ELR (cell line): ENCODE measurements around the gene CDCA4.
"Not testable (repeated sequence)": the region's sequence is repeated elsewhere in the genome, so short reads cannot be mapped to it uniquely, and the experiment has no call there.

Experiments
- DNase-seq: peaks from one replicate; pipeline ENCODE4 v3.0.0-alpha.2; 2015; ENCODE audit warnings: low read depth

Gene CDCA4

DNA sequence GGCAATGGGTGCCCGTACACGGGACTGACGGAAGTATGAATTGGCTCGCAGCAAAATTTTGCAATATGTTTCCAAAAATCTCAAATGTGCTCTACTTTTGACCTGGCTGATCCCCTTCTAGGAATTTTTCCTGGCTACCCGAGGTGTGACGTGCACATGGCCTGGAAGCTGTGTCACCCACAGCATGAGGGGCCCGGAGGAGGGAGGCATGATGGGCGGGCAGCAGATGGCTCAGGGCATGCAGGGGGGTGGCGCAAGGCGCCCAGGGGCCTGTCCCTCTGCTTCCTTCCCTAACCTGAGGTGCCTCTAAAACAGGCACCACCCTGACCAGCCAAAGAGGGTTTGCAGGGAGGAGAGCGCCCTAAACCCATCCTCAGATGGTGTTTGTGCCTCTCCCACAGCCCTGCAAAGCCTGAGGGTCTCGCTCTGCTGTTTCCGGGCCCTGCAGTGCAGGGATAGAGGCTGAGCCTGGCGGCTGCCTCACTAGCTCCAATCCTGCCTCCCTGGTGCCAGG is 37.7 kb upstream of the CDCA4 start:
- no peak for DNase-seq

DNA sequence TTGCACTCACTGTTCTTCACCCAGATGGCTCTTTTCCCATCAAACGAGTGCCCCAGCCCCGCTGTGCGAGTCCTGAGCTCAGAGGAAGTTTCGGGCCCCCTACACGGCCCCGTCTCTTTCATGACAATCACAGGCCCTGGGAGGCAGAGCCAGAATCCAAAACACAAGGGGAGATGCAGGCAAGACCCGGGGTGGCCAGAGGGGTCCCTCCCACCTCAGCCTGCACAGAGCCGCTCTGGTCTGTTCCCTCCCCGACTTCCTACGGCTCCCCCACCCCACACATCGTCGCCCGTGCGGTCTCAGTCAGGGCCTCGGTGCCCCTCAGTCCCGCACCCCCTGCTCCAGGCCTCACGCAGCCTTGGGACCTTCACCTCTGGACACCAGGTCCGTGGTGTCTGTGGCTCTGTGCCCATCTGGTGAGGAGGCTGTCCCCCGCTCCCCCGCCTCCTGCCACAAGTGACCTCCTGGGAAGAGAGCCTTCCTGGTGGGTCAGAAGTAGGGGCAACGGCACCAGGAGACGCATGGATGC is 35.5 kb upstream of the CDCA4 start:
- DNase-seq = no peak

DNA sequence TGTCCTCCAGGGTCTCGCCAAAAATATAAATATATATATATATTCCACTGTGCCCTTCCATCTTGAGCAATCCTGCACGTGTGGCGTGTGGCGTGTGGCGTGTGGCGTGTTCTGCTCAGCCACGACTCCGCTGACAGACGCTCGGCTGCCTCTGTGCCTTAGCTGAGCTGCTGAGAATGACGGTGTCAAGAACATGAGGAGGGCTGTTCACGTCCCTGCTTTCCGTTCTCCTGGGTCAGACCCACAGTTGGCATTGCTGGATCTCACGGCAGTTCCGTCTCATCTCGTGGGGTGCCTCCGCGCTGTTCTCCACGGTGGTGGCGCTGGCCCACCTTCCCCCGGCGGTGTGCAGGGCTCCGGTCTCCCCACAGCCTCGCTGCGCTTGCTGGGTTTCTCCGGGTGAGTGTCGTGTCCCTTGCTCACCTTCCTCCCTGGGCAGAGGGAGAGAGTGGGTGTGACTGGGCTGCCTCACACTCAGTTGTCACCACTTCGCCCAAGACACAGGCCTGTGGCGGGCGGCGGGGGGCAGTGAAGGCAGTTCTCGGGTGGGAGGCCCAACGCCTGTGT is 34.9 kb upstream of the CDCA4 start:
- DNase-seq = no peak

DNA sequence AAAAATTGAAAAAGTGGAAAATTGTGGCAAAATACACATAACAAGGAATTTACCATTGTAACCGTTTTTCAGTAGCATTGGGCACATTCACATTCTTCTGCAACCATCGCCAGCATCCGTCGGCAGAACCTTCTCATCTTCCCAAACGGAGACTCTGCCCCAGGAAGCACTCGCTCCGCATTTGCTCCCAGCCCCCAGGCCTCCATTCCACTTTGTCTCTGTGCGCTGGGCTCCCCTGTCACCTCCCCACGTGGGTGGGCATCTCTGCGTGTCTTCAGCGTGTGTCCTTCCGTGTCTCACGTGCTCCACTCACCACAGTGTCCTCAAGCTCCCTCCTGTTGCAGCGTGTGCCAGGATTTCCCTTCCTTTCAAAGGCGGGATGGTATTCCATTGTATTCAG is 34.5 kb upstream of the CDCA4 start:
- no peak for DNase-seq

DNA sequence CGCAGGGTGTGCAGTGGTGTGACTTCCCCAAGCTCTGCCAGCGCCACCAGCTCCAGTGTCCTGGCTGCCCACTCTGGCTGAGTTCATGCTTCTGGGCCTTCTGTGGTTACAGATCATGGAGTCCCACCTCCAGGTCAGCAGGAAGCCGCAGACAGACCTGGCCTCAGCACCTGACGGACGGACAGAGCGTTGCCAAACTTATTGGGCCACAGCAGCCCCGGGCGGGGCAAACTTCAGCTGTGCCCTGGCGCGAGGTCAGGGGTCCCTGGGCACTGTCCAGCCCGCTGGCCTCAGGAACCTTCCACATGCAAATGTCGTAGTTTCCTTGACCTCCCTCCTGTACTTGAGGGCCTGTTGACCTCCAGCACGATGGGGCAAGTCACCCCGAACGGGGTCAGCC is 33.1 kb upstream of the CDCA4 start:
- DNase-seq = no peak

DNA sequence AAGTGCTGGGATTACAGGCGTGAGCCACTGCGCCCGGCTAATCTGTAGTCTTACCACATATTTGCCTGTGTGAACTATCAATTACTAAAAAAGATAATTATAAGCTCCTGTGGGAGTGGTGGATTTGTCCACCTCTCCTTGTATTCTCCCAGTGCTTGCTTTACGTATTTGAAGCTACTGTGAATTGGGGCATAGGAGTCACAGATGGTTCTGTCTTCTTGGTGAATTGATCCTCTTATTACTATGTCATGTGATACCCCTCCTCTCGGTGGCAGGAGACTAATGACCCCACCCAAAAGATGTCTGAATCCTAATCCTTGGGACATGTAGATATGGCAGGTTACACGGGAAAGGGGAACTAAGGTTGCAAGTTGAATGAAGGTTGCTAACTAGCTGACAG is 32.5 kb upstream of the CDCA4 start:
- DNase-seq = no peak

DNA sequence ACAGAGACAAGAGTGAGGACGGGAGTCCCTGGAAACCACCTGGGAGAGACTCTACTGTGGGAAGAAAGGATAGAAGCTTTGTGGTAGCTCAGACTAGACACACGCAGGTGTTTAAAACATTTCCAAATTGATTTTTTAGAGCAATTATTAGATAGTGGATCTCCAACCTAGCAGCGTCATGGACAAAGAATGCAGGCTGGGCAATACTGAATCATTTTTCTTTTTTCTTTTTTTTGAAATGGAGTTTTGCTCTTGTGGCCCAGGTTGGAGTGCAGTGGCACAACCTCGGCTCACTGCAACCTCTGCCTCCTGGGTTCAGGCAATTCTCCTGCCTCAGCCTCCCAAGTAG is 31.2 kb upstream of the CDCA4 start:
- peak; percentile 40 for DNase-seq

DNA sequence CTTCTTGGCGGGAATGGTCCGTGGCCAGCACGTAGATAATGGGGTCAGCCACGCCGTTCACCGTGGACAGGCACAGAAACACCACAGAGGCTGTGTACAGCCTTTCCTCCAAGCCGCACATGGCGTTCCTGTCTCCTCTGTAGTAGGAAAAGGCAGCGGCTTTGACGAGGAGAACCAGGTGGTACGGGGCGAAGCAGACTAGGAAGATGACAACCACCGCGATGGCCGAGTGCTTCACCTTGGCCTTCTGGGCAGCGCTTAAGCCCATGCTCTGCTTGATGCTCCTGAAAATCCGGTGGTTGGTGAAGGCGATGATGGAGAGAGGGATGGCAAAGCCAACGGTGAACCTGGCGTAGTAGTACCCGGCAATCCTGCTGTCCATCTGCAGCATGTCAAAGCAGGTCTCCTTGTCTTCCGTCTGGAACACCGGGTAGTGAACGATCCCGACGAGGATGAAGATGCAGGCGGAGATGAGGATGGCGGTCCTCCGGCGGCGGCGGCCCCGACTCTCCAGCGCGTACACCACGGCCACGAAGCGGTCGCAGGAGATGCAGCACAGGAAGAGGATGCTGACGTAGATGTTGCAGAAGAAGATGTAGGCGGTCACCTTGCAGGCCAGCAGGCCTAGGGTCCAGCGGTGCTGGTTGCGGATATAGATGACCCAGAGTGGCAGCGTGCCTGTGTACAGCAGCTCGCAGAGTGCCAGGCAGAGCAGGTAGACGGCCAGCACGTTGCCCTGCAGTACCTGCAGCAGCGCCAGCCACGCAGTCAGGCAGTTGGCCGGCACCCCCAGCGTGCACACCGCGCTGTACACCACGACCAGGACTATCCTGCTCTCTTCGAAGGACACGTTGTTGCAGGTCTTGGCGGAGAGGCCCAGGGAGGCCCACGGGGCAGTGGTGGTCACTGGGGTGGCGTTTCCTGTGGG is 30.6 kb upstream of the CDCA4 start:
- no peak for DNase-seq

DNA sequence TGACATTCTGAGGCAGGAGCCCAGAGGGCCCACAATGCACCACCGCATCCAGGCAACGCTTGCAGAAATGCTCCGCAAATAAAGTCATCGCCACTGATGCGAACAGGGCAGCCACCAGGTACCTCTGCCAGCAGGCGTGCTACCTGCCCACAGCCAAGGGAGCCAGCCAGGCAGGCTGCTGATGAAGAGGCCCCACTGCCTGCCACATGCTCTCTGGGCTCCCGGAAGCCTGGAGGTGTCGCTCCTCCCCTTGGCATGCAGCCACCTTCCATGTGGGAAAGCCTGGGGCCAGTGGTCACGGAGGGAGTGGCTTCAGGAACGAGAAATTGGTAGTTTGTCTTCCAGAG is 29.6 kb upstream of the CDCA4 start:
- peak; percentile 73 for DNase-seq

DNA sequence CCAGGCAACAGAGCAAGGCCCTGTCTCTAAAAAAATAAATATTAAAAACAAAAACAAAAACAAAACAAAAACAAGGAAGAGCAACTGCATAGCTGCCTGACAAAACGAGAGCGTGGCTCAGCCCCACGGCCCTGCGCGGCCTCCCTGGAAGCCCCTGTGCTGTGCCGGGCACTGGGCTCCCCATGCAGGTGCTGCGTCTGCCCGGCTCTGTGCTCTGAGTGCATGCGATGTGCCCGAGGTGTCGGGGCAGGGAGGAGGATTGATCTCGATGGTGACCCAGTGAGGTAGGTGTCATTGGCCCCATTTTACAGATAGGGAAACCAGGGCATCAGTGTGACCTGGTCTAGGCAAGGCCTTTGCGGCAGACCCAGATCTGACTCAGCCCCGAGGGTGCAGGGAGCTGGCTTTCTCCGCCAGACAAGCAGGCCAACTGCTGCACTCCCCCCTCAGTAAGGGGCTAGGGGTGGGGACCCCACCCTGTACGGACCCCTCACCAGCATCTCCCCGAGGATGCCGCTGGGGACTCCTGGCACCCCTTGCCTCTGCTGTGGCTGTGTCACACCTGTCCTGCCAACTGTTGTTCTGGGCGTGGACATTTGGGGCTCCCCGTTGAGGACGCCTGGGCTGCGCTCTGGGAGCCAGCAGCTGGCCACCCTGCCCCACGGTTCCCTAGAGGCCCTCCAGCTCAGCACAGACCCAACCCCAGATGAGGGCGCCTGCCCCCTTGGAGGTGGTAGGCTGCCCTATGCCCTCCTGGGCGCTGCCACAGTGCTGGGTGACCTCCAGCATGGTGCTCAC is 29.1 kb upstream of the CDCA4 start:
- no peak for DNase-seq

DNA sequence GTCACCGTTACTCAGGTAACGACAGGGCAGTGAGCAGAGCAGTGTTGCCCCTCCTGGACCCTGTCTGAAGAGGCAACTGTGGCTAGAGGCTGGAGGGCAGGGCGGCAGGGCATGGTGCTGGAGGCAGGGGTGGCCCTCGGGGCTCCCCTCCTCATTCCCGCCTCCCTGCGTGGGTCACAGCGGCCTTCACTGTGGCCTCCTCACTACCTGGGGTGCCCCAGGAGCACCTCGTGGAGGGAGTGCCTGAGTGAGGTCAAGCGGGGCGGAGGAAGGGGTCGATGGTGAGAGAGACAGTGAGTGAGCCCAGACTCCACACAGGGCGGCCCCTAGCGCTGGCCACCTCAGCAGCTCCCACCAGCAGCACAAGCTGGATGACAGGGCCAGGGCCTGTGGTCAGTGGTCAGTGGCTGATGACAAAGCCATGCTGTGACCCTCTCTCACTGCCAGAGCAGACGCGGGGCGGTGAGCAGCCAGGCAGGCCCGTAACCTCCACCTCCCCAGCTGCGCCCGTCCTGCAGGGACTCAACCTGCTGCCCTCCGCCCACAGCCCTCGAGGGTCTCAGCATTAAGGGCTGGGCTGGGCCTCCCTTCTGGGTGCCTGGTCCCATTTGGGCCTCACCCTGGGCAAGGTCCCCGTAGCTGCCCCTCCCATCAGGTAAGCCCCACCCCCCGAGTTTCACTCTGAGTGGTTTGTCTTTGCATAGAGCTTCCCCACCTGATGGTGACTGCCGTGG is 26.6 kb upstream of the CDCA4 start:
- no peak for DNase-seq

DNA sequence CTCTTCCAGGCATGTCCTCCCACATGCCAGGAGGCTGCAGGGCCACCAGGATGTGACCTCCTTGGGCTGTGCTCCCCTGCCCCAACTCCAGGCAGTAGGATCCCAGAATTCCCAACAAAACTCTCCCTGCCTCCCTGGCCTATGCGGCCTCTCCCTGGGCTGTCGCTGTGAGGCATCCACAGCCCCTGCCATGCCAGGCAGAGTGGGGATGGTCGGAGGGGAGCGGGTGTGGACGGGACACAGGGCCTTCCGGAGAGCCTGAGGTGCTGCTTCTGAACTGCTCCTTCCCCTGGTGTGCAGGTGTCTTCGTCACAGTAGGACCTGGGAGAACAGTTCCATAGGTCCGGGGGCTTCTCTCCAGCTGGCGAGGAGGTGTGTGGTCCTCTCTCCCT is 26.0 kb upstream of the CDCA4 start:
- DNase-seq = no peak

DNA sequence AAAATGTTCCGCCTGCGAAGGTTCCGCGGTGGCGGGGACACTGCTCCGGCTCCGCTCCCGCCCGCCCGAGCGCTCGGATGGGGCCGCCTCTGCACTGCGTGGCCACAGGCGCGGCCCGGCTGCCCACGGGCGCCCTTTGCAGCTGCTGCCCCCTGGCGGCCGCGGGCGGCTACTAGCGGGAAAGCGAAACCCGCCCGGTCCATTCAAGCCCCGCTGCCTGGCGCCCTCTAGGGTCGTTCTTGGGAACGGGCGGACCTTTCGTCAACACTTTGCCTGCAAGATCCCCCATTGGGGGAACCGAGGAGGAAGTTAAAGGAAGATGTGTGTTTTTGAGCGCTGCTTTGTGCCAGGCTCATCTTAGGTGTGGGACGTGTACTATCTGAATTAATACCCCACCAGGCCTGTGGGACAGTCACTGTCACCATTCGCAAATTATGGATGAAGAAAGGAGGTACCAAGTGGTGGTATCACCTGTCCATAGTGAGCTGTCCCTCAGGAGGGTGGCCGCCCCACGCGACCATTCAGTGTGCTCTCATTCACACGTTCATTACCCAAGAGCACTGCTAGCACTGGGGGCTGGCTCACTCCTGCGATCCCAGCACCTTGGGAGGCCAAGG is 24.9 kb upstream of the CDCA4 start:
- DNase-seq = peak; percentile 90

DNA sequence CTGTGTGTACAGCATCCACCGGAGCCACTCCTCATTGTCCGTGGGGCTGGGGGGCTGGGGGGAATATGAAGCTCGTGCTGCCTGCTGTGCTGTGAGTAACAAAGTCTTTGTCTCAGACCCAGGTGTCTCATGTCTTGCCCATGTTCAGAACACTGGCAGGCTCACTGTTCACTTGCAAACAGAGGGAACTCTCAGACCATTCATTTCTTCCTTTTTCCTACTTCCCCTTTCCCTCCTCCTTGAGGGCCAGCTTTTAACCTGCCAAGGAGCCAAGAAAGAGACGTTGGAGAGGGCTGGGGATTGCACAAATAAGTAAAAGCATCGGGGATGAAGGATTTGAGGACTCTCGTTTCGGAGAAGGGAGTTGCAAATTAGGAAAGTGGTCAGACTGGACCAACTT is 22.8 kb upstream of the CDCA4 start:
- DNase-seq = no peak

DNA sequence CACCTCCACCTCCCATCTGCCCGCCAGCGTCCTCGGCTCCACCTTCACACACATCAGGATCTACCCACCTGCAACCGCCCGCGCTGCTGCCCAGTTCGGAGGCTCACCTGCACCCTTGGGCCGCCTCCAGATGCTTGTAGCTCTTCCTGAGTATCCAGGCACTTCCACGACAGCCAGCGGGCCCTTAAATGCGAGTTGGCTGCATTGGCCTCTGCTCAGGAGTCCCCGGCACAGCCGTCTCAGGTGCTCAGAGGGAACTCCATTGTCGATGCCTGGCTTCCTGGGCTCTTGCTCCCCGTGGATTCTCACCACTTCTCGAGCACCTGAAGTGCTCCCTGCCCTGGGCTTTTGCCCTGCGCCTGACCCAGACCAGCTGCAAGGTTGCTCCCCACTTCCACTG is 21.9 kb upstream of the CDCA4 start:
- no peak for DNase-seq

DNA sequence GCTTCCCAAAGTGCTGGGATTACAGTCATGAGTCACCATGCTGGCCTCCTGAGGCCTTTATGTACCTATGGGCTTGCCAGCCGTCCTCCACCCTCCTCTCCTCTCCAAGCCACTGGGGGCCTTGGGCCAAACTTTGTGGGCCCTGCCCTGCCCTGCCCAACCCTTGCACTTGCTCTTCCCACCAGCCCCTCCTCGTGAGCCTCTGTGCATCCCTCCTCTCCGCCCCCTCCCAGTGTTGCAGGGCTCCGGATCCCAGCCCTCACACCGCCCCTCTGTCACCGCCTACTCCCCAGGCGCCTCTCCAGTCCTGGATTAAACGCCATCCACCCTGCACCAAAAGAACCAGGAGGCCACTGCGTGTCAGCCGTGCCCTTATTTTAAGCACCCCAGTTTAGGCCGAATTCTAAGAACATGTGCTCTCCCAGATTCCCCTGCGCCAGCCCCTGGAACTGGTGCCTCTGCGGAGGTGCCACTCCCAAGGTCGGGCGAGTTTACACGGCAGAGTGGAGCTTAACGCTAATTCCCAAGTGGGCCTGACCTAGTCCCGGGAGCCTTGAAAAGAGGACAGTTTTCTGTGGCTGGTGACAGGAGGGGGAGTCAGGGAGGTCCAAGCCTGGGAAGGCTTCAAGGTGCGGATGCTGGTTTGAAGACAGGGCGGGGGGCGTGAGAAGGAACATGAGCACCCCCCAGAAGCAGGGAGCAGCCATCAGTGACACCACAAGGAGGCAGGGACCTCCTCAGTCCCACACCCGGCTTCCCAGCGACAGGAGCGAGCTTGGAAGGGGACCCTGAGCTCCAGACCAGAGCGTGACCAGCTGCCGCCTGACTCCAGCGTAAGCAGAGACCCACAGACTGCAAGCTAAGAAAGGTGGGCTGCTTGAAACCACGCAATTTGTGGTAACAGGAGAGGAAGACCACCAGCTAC is 21.2 kb upstream of the CDCA4 start:
- peak; percentile 35 for DNase-seq

DNA sequence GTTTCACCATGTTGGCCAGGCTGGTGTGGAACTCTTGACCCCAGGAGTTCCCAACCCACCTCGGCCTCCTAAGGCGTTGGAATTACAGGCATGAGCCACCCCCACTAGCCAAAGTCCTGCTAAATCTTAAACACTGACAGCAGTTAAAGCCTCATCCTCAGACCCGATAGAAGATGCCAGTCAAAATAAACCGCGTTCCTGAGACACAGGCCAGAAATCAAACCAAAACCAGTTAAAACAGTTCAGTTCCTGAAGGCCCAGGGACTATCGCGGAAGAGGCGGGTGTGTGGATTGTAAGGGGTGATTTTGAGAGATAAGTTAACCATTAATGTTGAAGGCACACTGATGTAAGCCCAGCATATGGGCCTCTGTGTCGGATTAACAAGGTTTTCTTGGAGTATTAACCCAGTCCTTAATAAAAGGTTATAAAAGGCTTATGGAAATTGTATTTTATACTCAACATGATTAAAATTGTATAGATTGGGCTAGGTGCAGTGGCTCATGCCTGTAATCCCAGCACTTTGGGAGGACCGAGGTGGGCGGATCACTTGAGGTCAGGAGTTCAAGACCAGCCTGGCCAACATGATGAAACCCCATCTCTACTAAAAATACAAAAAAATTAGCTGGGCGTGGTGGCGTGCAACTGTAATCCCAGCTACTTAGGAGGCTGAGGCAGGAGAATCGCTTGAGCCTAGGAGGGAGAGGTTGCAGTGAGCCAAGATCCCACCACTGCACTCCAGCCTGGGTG is 18.7 kb upstream of the CDCA4 start:
- no peak for DNase-seq

DNA sequence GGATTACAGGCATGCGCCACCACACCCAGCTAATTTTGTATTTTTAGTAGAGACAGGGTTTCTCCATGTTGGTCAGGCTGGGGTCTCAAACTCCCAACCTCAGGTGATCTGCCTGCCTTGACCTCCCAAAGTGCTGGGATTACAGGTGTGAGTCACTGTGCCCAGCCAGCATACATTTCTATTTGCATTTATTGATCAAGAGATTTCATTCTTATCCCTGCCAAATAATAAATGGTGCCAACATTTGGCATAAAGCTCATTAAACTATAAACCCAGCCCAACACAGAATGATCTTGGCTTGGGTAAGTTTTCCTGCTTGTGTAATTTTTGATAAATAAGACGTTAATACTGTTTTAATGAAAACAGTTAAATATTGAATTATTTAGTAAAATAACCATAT is 14.7 kb upstream of the CDCA4 start:
- DNase-seq = not testable (repeated sequence)

DNA sequence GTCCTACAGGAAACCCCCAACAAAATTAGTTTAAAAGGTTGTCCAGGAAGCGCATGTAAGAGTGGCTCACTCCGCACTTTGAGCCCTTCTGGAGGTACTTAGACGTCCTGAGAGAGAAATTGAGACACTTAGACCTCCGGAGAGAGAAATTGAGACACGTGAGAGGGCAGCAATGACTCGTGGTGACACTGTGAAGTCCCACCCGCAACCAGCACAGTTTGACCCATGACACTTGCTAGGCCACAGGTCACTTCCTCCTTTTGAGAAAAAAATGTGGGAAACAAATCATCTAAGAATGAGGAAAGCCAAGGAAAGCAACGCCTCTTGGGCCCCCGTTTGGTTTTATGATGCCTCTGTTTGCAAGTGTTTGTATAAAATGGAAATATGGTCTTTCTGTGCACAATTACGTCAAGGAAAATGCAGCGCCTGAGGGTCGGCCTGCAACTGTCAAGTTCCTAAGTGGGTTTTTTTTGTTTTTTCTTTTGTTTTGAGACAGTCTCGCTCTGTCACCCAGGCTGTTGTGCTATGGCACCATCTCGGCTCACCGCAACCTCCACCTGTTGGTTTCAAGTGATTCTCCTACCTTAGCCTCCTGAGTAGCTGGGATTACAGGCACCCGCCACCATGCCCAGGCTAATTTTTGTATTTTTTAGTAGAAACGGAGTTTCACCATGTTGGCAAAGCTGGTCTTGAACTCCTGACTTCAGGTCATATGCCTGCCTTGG is 13.6 kb upstream of the CDCA4 start:
- DNase-seq = peak; percentile 57
